HG02973 (cell line): Measurements from ENCODE around the gene CCN5.
"Not testable (repeated sequence)": the region's sequence is repeated elsewhere in the genome, so short reads cannot be mapped to it uniquely, and the experiment has no call there.

Experiments used
- ATAC-seq: cut with Tn5 transposase; IDR thresholded peaks from one replicate; pipeline ENCODE4 v1.9.1; 2021; ENCODE audit warnings: moderate library complexity; ENCODE audit not compliant: unreplicated experiment

Gene CCN5

DNA sequence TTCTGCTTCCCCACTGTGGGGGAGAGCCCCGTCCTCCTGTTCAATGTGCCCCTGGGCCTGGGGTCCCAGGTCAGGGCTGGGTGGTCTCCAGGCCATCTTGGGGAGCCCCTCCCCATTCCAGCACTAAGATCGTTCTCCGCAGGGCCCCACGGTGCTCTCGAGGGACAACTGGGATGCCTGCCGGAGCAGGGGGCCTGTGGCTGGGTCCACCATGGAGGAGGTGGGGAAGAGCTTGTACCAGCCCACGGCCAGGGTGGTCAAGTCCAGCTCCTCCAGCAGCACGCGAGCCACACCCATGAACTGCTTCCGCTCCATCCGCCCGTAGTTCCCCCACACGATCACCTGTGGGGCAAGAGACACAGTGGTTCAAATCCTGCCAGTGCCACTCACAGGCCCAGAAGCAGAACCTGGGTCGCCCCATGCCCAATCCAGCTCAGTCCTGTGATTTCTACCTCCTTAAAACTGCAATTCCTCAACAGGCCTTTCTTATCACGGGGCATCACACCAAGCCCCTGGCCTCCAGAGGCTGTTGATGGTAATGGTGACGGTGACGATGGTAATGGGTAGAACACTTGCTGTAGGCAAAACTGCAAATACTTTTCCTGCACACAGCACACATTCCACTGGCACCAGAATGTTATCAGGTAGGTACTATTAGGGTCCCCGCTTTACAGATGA, 41.0 kb downstream of the CCN5 start:
- ATAC-seq, result no peak

DNA sequence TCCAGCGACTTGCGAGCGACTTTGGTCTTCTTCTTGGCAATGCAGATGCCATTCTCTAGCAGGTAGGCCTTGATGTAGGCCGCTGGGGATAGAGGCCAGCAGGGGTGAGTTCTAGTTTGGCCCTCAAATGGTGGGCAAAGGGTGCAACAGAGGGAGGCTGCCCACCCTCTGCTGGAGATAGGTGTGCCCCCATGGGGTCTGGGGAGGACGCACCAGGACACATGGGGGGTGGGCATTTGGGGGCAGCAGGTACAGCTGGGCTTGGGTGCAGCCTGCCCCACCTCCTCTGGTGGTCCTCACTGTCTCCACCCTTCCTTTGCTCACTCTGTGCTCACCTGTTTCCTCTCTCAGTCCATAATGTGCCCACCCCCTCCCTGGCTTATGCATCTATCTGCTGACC, 41.8 kb downstream of the CCN5 start:
- no peak for ATAC-seq

DNA sequence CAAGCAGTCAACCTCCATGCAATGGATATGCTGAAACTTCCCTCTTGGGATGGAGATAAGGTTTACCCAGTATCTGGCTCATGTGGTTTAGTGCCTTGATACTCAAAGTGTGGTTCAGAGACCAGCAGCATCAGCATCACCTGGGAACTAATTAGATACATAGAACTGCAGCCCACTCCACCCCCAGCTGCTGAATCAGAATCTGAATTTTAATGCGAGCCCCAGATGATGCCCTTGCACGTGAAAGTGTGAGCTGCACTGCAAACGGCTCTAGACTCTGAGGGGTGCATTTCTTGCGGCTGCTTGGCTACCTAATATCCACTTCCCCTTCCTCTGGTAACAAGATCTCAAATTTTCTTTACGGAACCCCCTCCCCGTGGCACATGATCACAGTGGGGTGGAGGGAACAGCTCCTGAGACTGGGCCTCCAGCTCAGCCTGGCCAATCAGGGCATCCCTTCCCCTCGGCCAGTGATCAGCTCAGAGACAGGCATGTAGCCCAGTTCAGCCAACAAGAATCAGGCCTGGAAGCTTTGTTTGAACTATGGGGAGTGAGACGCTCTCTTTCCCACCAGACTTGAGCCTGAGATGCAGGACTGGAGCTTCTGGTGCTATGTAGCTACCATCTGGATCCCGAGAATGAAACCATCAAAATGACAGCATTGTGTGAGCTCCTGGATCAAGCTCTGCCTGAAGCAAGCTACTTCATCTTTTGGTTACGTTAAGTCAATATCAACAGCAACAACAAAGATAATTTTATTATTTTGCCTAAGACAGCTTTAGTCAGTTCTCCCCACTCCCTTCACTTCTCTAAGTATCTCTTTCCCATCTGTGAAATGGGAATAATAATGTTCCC, 43.3 kb downstream of the CCN5 start:
- ATAC-seq, result no peak

DNA sequence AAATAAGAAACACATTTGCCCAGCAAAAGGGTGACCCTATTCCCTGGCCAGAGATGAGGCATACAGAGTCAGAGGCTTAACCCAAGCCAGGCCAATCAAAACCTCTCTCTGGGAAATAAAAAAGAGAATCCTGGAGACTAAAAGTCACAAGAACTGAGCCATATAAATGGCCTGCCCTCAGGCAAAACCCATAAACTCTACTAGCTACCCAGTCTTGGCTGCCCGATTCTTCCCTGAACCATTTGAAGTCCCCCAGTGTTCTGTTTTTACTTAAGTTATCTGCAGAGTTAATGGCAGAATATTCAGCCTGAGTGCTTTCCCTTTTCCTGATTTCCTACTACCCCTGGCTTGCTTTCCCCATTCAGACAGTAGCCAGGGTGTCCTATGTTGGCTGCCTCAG, 44.4 kb downstream of the CCN5 start:
- no peak for ATAC-seq

DNA sequence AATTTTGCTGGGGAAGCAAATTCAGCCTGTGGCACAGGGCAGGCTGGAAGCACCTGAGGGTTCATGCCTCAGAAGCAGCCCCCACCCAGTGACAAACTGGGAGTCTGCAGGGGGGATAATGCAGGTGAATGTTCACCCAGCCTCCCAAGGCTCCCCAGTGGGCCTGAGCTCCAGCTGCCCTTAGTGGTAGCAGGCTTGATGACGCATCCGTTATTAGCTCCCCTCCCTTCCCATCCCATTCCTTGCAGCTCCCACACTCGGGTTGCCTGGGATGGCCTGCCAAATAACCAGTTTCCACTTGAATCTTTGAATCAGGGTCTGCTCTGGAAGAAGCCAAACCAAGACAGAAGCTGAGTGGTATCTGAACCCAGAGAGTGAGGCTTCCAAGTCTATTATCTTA, 46.3 kb downstream of the CCN5 start:
- ATAC-seq, result no peak

DNA sequence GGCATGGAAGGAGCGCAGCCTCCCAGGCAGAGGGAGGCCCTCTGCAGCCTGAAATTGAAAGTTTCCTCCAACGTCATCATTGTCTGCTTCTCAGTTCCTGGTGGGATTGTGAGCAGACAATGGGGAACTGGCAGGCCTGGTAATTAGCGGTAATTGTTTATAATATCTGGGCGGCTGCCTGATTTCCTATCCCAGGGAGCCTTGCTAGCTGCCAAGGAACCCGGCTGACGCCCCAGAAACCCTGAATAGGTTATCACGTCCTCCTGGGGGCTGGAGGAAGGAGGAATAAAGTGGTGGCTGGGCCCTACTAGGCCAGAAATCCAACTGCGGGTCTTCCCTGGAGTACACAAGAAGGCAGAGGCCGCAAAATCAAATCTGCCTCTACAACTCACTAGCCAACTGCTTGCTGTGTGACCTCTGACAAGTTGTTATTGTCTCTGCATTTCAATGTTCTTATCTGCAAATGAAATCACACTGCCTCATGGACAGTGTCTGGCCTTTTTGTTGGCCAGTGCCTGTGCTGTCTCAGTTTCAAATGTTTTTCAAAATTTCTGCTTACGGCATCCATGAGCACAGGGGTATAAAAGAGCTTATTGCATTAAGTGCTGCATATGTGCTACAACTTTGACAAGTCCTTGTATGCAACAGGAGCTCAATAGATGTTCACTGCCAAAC, 47.4 kb downstream of the CCN5 start:
- ATAC-seq, result no peak

DNA sequence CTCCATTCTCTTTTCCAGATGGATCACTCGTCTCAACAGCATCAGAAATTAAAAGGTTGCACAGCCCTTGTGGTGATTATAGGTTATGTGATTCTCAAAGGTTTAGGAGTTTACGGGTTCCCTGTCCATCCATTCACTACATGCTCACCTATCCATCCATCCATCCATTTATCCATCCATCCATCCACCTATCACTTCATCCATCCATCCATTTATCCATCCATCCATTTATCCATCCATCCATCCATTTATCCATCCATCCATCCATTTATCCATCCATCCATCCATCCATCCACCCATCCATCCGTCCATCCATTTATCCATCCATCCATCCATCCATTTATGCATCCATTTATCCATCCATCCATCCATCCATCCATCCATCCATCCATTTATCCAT, 48.6 kb downstream of the CCN5 start:
- ATAC-seq, result not testable (repeated sequence)

DNA sequence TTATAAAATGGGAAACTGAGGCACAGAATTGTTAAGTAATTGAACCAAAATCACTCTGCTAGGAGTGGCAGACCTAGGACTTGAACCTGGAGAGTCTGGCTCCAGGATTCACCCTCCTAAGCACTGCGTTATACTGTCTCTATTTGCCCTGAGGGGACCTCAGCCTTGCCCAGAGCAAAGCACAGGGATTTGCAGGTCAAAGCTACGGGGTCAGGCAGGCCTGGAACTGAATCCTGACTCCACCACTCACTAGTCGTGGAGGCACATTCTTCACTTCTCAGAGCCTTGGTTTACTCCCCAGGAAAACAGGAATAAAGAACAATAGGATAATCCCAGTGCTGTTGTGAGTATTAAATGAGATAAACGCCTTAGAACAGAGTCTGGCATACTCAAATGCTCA, 49.9 kb downstream of the CCN5 start:
- no peak for ATAC-seq

DNA sequence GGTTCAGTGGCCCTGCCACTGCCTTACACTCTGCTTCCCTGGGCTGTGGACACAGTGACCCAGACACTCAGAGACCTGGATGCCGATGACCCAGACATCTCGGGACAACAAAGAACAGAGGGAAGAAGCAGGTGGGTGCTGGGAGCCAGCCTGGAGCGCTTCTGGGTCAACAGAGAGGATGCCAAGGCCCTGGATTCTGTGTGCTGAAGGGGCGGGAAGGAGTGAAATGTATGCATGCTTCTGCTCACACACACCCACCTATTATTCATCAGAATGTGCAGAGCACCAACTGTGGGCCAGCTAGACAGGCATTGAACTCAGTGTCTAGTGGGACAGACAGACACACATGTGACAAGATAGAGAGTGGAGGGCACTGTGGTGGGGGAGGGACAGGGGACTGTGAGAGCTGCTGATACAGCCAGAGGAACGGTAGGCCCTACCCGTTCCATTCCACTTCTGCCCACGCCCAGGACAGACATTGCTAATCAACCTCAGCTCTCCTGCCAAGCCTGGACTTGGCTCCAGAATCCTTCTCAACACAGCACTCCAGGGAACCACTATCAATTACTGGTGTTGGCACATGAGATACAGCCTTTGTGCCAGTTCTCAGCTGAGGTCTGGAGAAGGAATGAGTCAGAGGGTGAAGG, 50.7 kb downstream of the CCN5 start:
- ATAC-seq, result no peak

DNA sequence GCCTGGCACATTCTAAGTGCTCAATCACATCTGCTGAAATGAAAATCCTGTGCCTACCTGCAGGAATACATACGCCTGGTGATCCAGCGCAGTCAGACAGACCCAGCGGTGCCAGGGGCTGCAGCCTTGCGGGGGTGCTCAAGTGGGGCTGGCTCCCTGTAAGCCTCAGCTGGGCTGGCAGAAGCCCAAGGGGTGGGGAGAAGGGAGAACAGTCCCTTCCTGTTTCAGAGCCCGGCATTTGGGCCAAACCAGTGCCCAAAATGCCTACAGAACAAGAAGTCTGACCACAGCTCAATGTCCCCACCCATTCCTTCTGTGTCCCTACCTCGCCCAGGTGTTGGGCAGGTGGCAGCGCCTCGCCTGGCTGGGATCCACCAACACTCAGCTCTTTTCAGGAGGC, 53.1 kb downstream of the CCN5 start:
- no peak for ATAC-seq

DNA sequence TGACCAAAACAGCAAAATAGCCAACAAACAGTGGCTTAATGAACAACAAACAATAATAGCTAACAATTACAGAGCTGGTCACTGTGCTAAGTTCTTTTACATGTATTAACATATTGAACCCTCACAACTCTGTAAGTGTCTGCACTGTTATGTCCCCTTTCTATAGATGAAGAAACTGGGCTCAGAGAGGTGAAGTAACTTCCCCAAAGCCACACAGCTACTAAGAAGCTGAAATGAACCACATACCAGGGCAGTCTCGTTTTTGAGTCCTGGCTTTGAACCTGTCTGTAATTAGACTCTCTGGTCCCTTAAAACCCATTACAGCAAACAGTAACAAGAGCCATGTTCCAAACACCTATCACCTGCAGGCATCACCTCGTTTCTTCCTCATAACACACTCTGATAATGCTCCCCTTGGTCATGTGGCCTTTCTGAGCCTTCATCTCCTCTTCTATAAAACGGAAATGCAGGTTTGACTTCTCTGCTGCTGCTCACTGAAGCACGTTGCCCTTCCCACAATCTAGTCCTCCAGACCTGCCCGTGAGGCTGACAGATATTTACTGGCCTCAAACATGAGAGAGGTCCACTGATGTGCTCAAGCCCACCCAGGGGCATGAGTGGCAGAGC, 53.8 kb downstream of the CCN5 start:
- no peak for ATAC-seq

DNA sequence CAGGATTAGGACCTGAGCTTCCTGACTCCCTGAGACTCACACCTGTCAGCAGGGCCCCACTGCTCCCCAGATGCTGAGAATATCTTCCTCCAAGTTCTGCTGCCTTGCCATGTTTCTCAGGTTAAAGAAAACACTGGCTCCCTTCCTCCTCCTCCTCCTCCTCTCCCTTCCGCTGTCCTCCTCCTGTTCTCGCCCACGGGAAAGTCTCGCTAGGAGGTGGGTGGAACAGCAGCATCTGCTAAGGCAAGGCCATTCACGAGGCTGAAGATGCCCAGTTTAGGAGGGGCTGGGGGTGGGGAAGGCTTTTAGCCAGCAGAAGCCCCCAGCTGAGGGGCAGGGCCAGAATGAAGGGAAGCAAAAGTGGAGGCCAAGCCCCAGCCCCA, 54.3 kb downstream of the CCN5 start:
- ATAC-seq, result no peak

DNA sequence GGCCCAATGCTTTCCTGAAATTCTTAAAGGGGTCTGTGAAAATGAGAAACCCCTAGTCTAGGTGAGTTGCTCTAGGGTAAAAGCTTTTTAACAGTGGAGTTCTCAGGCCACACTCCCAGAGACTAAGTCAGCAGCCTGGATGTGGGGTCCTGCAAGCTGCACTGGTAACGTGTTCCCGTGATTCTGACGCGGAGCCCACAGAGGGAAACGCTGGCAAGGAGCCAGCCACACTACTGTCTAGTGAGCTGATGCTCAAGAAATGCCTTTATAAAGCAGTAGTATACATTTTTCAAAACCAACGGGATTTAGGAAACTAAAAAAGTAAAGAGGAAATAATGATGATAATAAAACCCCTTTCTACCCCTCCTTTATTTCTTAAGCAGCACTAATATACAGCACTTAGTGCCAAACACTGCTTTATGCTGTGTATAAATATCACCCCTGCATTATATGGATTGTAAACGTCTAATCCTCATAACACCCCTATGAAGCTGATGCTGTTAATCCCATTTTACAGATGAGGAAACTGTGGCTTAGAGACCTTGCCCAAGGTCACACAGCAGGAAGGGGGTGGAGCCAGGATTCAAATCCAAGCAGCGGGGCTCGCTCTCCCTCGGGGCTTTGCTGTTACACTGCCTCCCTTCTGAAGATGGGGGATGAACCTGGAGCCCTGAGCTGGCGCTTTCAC, 55.5 kb downstream of the CCN5 start:
- no peak for ATAC-seq

DNA sequence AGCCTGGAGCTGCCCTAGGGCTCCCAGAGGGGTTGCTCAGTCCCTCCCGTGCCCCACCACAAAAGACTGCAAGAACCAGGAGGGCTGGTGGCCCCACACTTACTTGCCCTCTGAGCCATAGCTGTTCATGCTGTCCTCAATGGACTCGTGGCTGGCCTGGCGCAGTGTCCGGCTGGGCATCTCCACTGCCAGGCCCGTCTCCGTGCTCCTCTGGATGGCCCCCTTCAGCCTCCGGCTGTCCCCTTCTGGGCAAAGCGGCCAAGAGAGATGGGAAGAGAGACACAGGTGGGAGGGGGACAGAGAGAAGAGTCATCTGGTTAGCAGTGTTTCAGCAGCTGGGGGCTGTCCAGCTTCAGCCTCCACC, 56.0 kb downstream of the CCN5 start:
- no peak for ATAC-seq

DNA sequence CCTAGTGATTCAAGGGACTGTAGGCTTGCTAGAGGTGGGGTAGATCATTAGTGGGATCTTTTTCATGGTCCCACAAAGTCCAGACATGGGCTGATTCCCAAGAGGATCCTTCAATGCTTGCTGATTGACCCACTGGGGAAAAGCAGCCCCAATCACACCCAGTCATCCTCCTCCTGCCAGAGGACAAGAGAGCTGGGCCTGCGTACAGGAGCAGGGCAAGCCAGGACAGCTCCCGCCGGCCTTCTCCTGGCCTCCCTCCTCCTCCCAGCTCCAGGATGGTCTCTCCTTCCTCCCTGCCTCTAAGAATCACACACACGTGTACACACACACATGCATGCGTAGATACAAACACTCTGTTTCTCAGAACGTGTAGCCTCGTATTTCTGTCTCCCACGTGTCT, 57.5 kb downstream of the CCN5 start:
- no peak for ATAC-seq

DNA sequence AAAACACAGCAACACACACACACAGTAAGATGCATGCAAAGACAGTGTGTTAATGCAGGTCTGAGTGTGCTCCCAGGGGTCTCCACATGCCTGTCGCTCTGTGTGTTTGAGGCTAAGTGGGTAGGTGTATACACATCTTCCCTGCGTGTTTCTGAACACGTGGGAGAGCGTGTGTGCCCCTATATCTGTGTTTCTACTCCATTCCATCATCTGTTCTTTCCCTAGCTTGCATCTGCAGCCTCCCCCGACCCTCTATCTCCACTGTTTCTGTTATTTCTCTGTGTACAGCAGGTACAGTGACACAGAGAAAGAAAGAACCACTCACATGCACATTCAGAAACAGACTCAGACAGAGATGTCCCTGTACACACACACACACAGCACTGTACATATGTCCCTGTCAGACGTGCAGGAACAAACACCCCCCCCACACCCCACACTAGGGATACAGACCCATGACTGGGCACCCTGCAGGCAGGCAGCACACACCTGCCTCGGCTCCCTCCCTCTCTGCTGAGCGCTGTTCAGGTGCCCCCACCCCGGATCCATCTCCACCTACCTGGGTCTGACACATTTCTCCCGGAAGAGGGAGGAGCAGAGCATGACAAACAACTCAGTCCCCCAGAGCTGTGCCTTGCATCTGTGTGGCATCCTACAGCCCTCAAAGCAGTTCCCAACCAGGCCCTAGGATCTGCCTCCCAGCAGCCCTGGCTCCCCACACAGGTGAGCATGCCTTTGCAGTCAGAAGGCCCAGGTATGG, 58.1 kb downstream of the CCN5 start:
- ATAC-seq, result no peak

DNA sequence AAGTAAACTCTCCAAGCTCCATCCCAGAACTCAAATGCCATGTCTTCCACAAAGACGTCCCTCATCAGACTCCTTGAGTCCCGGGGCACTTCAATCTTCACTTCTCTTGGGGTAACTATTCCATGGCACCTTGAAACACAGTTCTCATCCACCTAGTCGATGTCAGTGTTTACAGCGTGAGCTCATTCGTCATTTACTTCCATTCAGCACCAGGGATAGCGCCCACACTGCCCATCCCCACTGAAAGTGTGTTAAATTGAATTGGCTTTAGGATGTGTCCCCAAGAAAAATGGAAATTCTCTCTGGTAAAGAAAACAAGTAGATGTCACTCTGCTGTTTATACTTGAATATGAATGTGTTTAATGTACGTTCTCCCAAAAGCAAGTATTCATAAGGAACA, 61.8 kb downstream of the CCN5 start:
- no peak for ATAC-seq
